ENCODE results near the gene C19orf12.

Gene C19orf12

DNA sequence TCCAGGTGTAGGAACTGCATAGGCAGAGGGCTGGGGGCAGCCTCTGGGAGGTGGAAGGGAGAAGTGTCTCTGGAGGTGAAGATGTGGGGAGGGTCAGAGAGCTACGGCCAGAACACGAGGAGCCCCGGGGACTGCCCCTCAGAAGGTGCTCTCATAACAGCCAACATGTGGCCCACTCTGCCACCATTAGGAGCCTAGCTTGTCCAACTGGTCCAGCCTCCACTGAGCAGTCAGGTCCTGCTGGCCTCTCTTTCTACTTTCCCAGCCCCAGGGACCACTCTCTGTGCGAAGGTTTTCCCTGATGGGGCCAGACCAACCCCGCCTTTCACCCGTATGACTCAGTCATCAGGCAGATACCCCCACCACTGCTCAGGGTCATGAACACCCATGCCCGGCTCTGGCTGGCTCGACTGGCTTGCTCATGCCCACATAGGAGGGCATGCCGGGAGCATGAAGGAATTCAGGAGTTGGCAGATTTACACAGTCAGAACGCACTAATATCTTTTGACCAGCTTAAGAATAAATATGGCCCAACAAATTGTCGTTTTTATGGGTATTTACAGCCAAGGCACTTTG is 37.5 kb upstream of the C19orf12 start:
- Histone ChIP-seq H3K9me3 (no peaks in the 10 kb centered on the region), H3K27ac (no peak overlapping the region)

DNA sequence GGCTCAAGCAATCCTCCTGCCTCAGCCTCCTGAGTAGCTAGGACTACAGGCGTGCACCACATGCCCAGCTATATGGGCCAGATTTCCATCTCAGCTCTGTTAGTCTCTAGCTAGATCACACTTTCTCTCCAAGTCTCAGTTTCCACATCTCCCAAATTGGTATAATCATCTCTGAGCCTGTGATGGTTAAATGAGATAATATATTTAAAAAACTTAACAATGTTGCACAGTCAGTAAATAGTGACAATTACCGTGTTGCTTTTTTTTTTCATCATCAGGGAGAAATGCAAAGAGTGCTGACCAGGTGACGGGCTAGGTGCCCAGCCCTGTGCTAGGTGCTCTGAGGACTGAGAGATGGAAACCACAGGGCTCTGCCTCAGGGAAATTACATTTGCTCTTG is 36.9 kb upstream of the C19orf12 start:
- Histone ChIP-seq H3K27ac (no peak overlapping the region), H3K27me3 (no peaks in the 10 kb centered on the region), H3K36me3 (no peaks in the 10 kb centered on the region), H3K4me1 (ENCODE audit: control insufficient read depth in 1 of 2, insufficient read depth in 1 of 2, low read depth in 1 of 2, low read length in 1 of 2) (no peaks in the 10 kb centered on the region), H3K4me3 (ENCODE audit: low read depth in 1 of 2, low read length in 1 of 2) (no peak overlapping the region), H3K9me3 (no peaks in the 10 kb centered on the region)
- TF ChIP-seq, protein P1, sequence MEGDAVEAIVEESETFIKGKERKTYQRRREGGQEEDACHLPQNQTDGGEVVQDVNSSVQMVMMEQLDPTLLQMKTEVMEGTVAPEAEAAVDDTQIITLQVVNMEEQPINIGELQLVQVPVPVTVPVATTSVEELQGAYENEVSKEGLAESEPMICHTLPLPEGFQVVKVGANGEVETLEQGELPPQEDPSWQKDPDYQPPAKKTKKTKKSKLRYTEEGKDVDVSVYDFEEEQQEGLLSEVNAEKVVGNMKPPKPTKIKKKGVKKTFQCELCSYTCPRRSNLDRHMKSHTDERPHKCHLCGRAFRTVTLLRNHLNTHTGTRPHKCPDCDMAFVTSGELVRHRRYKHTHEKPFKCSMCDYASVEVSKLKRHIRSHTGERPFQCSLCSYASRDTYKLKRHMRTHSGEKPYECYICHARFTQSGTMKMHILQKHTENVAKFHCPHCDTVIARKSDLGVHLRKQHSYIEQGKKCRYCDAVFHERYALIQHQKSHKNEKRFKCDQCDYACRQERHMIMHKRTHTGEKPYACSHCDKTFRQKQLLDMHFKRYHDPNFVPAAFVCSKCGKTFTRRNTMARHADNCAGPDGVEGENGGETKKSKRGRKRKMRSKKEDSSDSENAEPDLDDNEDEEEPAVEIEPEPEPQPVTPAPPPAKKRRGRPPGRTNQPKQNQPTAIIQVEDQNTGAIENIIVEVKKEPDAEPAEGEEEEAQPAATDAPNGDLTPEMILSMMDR (IDR thresholded peaks at IDR 0.05), result no peak

More for the DNA sequence above, 37.5 kb upstream of the C19orf12 start:
- H3K36me3 ChIP-seq, result no peaks in the 10 kb centered on the region
- no peak overlapping the region for H3K4me3 ChIP-seq (ENCODE audit: low read depth in 1 of 2, low read length in 1 of 2)
- H3K4me1 ChIP-seq (ENCODE audit: control insufficient read depth in 1 of 2, insufficient read depth in 1 of 2, low read depth in 1 of 2, low read length in 1 of 2), result no peaks in the 10 kb centered on the region
- no peaks in the 10 kb centered on the region for H3K27me3 ChIP-seq
- TF ChIP-seq, protein P1 (IDR thresholded peaks at IDR 0.05), result no peak

DNA sequence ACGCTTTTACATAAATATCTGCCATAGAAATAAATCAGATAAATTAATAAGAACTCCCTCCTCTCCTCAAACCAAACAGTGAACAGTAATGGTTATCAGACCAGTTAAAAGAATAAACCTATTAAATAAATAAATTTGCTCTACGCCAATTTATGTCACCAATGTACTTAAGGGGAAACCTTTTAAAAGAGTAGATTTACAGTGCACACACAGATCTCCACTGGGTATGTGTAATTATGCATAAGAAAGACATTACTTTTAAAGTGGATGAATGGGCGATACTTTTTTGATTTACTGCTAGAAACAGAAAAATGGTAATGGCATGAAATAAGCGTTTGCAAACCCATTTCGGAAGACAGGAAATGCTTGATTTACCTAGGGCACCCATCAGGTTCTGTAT is 34.9 kb upstream of the C19orf12 start:
- H3K9me3 ChIP-seq, result no peaks in the 10 kb centered on the region
- TF ChIP-seq, protein P1 (IDR thresholded peaks at IDR 0.05), result no peak
- no peaks in the 10 kb centered on the region for H3K36me3 ChIP-seq
- H3K27me3 ChIP-seq, result no peaks in the 10 kb centered on the region
- no peak overlapping the region for H3K27ac ChIP-seq
- H3K4me3 ChIP-seq (ENCODE audit: low read depth in 1 of 2, low read length in 1 of 2), result no peak overlapping the region
- no peaks in the 10 kb centered on the region for H3K4me1 ChIP-seq (ENCODE audit: control insufficient read depth in 1 of 2, insufficient read depth in 1 of 2, low read depth in 1 of 2, low read length in 1 of 2)

DNA sequence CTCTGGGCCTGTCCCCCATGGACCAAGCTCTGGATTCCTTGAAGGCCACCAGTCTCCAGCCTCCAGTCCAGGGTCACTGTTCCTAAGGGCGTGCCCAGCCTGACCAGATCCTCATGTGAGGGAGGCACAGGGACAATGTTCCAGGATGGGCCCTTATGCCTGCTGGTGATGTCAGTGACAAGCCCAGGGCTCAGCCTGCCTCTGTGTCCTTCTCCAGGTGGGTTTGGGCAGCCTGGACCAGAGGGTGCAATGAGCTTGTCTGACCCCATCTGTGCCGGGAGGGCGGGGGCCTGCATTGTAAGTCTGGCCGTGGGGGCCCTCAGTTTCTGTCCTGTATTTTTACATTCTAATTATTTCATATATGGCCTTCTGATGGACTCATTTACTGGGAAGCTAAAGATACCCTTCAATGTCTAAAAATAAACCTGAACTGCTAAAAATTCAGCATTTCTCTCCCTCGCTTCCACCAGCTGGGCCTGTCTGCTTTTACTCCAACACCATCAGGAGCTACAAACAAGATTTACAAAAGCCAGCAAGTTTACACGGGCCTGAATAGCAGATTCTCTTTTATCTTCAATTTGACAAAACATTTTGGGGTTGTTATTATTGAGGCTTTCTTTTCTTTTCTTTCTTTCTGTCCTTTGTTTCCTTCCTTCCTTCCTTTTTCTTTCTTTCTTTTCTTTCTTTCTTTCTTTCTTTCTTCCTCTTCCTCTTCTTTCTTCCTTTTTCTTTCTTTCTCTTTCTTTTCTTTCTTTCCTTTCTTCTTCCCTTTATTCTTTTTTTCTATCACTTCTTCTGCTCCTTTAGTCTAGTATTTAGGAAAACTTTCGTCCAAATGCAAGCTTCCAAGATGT is 34.2 kb upstream of the C19orf12 start:
- Histone ChIP-seq H3K27me3 (no peaks in the 10 kb centered on the region), H3K9me3 (no peaks in the 10 kb centered on the region), H3K4me3 (ENCODE audit: low read depth in 1 of 2, low read length in 1 of 2) (no peak overlapping the region), H3K4me1 (ENCODE audit: control insufficient read depth in 1 of 2, insufficient read depth in 1 of 2, low read depth in 1 of 2, low read length in 1 of 2) (no peaks in the 10 kb centered on the region), H3K36me3 (no peaks in the 10 kb centered on the region), H3K27ac (no peak overlapping the region)
- TF ChIP-seq, protein P1 (IDR thresholded peaks at IDR 0.05), result no peak

DNA sequence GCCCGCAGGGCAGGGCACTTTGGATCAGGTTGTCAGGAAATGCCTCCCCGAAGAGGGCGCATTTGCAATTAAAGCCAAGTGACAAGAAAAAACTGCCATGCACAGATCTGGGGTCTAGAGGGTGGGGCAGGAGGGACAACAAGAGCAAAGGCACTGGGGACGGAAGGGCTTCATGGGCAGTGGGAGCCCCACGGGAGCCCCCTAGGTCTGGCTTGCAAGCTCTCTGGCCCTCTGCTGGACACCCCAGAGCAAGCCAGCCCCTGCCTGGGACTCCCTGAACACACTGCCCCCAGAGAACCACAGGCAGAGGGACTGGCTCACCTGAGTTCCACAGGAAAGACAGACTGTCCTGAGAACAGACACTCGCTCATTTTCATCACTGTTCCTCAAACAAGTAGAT is 30.2 kb upstream of the C19orf12 start:
- Histone ChIP-seq H3K4me3 (ENCODE audit: low read depth in 1 of 2, low read length in 1 of 2) (no peak overlapping the region), H3K27ac (no peak overlapping the region), H3K4me1 (ENCODE audit: control insufficient read depth in 1 of 2, insufficient read depth in 1 of 2, low read depth in 1 of 2, low read length in 1 of 2) (no peaks in the 10 kb centered on the region), H3K9me3 (no peaks in the 10 kb centered on the region), H3K27me3 (no peaks in the 10 kb centered on the region), H3K36me3 (no peaks in the 10 kb centered on the region)
- TF ChIP-seq, protein P1 (IDR thresholded peaks at IDR 0.05), result no peak
